Measurements from ENCODE around the gene KRTAP5-5.

Gene KRTAP5-5

DNA sequence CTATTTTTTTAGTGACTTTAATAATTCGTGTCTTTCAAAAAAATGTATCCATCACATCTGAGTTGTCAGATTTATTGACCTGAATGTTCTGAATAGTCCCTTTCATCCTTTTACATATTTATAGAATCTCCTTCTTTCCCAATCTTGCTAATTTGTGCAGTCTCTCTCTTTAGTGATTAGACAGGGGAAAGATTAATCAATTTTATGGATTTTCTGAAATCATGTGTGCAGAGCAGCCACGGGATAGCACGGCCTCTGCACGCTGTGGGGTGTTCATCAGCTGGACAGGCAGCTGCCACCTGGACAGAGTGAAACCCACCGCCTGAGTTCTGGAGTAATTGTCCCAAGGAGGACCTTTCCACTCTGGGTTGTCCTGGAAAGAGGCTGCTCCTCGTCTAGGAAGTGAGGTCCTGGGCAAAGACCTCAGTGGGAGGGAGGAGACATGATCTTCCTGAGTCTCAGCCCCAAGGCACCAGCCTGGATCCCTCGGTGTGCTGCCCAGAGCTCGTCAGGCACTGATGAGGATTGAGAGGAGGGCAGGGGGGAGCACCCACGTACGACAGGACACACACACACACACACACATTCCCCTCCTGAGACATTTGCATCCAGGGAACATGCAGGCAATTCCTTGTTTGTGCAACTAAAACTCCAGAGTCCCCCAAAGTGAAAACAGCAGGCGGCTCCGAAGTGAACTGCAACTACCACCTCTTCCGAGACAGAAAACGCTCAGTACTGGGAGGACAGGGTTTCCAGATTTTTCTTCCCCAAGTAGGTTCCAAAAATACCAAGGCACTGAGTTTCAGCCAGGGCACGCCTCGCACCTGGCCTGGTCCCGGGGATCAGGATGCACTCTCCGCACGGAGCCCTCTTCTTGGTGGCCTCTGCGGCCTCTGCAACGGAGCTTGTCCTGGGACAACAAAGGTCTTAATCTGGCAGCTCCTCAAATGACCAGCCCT, 44.9 kb downstream of the KRTAP5-5 start:
- Histone ChIP-seq H3K9me3 (ENCODE audit: insufficient read depth, low read depth, low read length) (no peaks in the 10 kb centered on the region), H3K4me1 (ENCODE audit: insufficient read depth, low read length, poor library complexity, severe bottlenecking) (no peaks in the 10 kb centered on the region), H3K36me3 (ENCODE audit: insufficient read depth, low read length) (no peaks in the 10 kb centered on the region), H3K9me2 (replicated peaks; ENCODE audit: low read depth, low read length) (no peaks in the 10 kb centered on the region), H3K4me2 (ENCODE audit: low read depth, low read length, poor library complexity, severe bottlenecking) (no peak overlapping the region), H3K4me3 (ENCODE audit: low read length, poor library complexity, severe bottlenecking) (no peak overlapping the region), H4K20me1 (ENCODE audit: insufficient read depth, low read length, poor library complexity, severe bottlenecking) (no peaks in the 10 kb centered on the region), H2AFZ (ENCODE audit: low read length) (no peak overlapping the region), H3K79me2 (ENCODE audit: insufficient read depth, low read length) (no peaks in the 10 kb centered on the region), H3K9ac (ENCODE audit: low read depth, low read length, poor library complexity, severe bottlenecking) (no peak overlapping the region), H3F3A (ENCODE audit: low read depth) (no peaks in the 10 kb centered on the region), H3K27me3 (ENCODE audit: insufficient read depth, low read length, poor library complexity, severe bottlenecking) (peaks cover 12% of the 10 kb centered on the region)
- TF ChIP-seq CTCF (conservative IDR thresholded peaks at IDR 0.05; ENCODE audit: low read length) (no peak), EZH2phosphoT487 (IDR thresholded peaks at IDR 0.05; ENCODE audit: borderline replicate concordance) (no peak)

DNA sequence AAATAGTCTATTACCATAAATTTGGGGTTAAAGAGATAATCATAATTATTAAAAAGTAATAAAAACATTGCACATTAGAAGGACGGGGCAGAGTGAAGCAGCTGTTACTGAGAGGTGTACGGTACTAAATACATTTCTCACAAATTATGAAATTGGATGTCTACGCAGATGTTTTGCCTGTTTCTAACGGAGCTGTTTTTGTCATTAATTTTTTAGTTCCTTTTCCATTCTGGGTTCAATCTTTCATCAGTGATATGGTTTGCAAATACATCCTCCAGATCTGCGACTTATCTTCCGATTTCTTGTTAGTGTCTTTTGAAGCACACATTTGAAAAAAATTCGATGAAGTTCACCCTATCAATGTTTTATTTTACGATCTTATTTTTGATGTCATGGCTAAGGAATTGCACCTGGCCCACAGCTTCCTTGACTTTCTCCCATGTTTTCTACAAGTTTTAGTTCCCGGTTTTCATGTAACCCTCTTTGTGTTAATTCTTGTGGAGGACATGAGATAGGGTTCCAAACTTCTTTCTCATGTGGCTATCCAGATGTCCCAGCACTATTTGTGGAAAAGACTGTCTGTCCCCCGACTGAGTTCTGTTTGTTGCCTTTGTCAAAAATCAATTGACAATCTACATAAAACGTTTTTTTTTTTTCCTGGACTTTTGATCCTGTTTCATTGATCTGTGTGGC, 46.1 kb downstream of the KRTAP5-5 start:
- H3K9me3 ChIP-seq (ENCODE audit: insufficient read depth, low read depth, low read length): no peaks in the 10 kb centered on the region
- H4K20me1 ChIP-seq (ENCODE audit: insufficient read depth, low read length, poor library complexity, severe bottlenecking): no peaks in the 10 kb centered on the region
- TF ChIP-seq CTCF (conservative IDR thresholded peaks at IDR 0.05; ENCODE audit: low read length) (no peak), EZH2phosphoT487 (IDR thresholded peaks at IDR 0.05; ENCODE audit: borderline replicate concordance) (no peak)
- no peak overlapping the region for H3K9ac ChIP-seq (ENCODE audit: low read depth, low read length, poor library complexity, severe bottlenecking)
- no peaks in the 10 kb centered on the region for H3K36me3 ChIP-seq (ENCODE audit: insufficient read depth, low read length)
- no peaks in the 10 kb centered on the region for H3K9me2 ChIP-seq (replicated peaks; ENCODE audit: low read depth, low read length)
- H3K4me2 ChIP-seq (ENCODE audit: low read depth, low read length, poor library complexity, severe bottlenecking): no peak overlapping the region
- no peak overlapping the region for H3K4me3 ChIP-seq (ENCODE audit: low read length, poor library complexity, severe bottlenecking)
- no peaks in the 10 kb centered on the region for H3K4me1 ChIP-seq (ENCODE audit: insufficient read depth, low read length, poor library complexity, severe bottlenecking)
- H3F3A ChIP-seq (ENCODE audit: low read depth): no peaks in the 10 kb centered on the region
- H3K79me2 ChIP-seq (ENCODE audit: insufficient read depth, low read length): no peaks in the 10 kb centered on the region
- H2AFZ ChIP-seq (ENCODE audit: low read length): no peak overlapping the region
- H3K27me3 ChIP-seq (ENCODE audit: insufficient read depth, low read length, poor library complexity, severe bottlenecking): peaks cover 12% of the 10 kb centered on the region

DNA sequence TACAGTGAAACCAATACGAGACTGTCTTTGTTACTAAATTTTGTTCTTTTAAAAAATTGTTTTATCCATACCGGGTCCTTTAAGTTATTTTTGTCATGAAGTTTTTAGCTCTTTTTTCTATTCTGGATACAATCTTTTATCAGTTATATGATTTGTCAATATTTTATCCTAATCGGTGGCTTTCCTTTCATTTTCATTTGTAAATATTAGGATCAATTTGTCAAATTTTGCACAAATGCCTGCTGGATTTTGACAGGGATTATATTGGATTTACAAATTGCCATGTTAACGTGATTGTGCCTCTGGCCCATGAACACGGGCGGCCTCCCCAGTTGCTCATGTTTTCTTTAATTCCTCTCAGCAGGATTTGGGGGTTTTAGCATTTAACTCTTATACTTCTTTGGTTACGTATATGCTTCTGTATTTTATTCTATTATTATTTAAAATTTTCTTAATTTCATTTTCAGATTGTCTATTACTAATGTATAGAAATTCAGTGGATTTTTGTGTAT, 46.7 kb downstream of the KRTAP5-5 start:
- H3K4me2 ChIP-seq (ENCODE audit: low read depth, low read length, poor library complexity, severe bottlenecking): no peak overlapping the region
- peaks cover 12% of the 10 kb centered on the region for H3K27me3 ChIP-seq (ENCODE audit: insufficient read depth, low read length, poor library complexity, severe bottlenecking)
- H3K9me2 ChIP-seq (replicated peaks; ENCODE audit: low read depth, low read length): no peaks in the 10 kb centered on the region
- H2AFZ ChIP-seq (ENCODE audit: low read length): no peak overlapping the region
- no peaks in the 10 kb centered on the region for H3K36me3 ChIP-seq (ENCODE audit: insufficient read depth, low read length)
- H3K9me3 ChIP-seq (ENCODE audit: insufficient read depth, low read depth, low read length): no peaks in the 10 kb centered on the region
- H3K79me2 ChIP-seq (ENCODE audit: insufficient read depth, low read length): no peaks in the 10 kb centered on the region
- H3K4me1 ChIP-seq (ENCODE audit: insufficient read depth, low read length, poor library complexity, severe bottlenecking): no peaks in the 10 kb centered on the region
- no peak overlapping the region for H3K4me3 ChIP-seq (ENCODE audit: low read length, poor library complexity, severe bottlenecking)
- TF ChIP-seq EZH2phosphoT487 (IDR thresholded peaks at IDR 0.05; ENCODE audit: borderline replicate concordance) (no peak), CTCF (conservative IDR thresholded peaks at IDR 0.05; ENCODE audit: low read length) (no peak)
- H3K9ac ChIP-seq (ENCODE audit: low read depth, low read length, poor library complexity, severe bottlenecking): no peak overlapping the region
- H4K20me1 ChIP-seq (ENCODE audit: insufficient read depth, low read length, poor library complexity, severe bottlenecking): no peaks in the 10 kb centered on the region
- no peaks in the 10 kb centered on the region for H3F3A ChIP-seq (ENCODE audit: low read depth)

Data from Loucy (cell line).